ENCODE results near the gene OR10A6.

- TF ChIP-seq TAF1 (IDR thresholded peaks at IDR 0.05; ENCODE audit: low read depth) (no peak), EP300 (conservative IDR thresholded peaks at IDR 0.05; ENCODE audit: poor library complexity, severe bottlenecking) (no peak), EZH2 (IDR thresholded peaks at IDR 0.05; ENCODE audit: borderline replicate concordance, insufficient read depth, low read length, poor library complexity, severe bottlenecking) (no peak)
- TF ChIP-seq, protein P1, sequence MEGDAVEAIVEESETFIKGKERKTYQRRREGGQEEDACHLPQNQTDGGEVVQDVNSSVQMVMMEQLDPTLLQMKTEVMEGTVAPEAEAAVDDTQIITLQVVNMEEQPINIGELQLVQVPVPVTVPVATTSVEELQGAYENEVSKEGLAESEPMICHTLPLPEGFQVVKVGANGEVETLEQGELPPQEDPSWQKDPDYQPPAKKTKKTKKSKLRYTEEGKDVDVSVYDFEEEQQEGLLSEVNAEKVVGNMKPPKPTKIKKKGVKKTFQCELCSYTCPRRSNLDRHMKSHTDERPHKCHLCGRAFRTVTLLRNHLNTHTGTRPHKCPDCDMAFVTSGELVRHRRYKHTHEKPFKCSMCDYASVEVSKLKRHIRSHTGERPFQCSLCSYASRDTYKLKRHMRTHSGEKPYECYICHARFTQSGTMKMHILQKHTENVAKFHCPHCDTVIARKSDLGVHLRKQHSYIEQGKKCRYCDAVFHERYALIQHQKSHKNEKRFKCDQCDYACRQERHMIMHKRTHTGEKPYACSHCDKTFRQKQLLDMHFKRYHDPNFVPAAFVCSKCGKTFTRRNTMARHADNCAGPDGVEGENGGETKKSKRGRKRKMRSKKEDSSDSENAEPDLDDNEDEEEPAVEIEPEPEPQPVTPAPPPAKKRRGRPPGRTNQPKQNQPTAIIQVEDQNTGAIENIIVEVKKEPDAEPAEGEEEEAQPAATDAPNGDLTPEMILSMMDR (IDR thresholded peaks at IDR 0.05; ENCODE audit: poor library complexity, severe bottlenecking) = no peak
Measured at GRCh38 chr11:7918141-7918540, 12.9 kb downstream of the OR10A6 start.

Measured in neural cell (in vitro differentiated cells).